ENCODE measurements around the gene MRPL52.

GRCh38 chr14:22813145-22813544, 16.5 kb upstream of the MRPL52 start:
- TF ChIP-seq CTCF (conservative IDR thresholded peaks at IDR 0.05; ENCODE audit: low read length) = no peak
- no peak for TF ChIP-seq EZH2phosphoT487 (IDR thresholded peaks at IDR 0.05; ENCODE audit: borderline replicate concordance, low read depth, low read length)
